NCI-H2107 (cell line): ENCODE data around the gene SCGB3A1.

Source experiments
- DNase-seq: peaks from one replicate; lab custom pipeline; 2025; lab: John Stamatoyannopoulos, UW

Gene SCGB3A1

GRCh38 chr5:180604271-180604670, 13.0 kb upstream of the SCGB3A1 start:
- no peak for DNase-seq

GRCh38 chr5:180603076-180603594, 11.8 kb upstream of the SCGB3A1 start:
- DNase-seq = no peak

GRCh38 chr5:180602481-180603075, 11.3 kb upstream of the SCGB3A1 start:
- DNase-seq = no peak

- no peak for DNase-seq
These were observed 10.5 kb upstream of the SCGB3A1 start for GRCh38 chr5:180601591-180602480.

GRCh38 chr5:180600554-180601041, 9.3 kb upstream of the SCGB3A1 start:
- no peak for DNase-seq

- no peak for DNase-seq
These were observed 8.8 kb upstream of the SCGB3A1 start for GRCh38 chr5:180599981-180600553.

GRCh38 chr5:180599590-180599914, 8.3 kb upstream of the SCGB3A1 start:
- no peak for DNase-seq

GRCh38 chr5:180598797-180599589, 7.7 kb upstream of the SCGB3A1 start:
- DNase-seq = no peak

- no peak for DNase-seq
These were observed 7.0 kb upstream of the SCGB3A1 start for GRCh38 chr5:180598316-180598701.

GRCh38 chr5:180596668-180597231, 5.5 kb upstream of the SCGB3A1 start:
- no peak for DNase-seq

- no peak for DNase-seq
These were observed 4.9 kb upstream of the SCGB3A1 start for GRCh38 chr5:180596115-180596667.

GRCh38 chr5:180595381-180596114, 4.2 kb upstream of the SCGB3A1 start:
- no peak for DNase-seq

GRCh38 chr5:180595046-180595379, 3.7 kb upstream of the SCGB3A1 start:
- no peak for DNase-seq

GRCh38 chr5:180594311-180595045, 3.2 kb upstream of the SCGB3A1 start:
- DNase-seq = no peak

- no peak for DNase-seq
These were observed 2.3 kb upstream of the SCGB3A1 start for GRCh38 chr5:180593446-180594206.

- DNase-seq = no peak
These were observed 877 bp upstream of the SCGB3A1 start for GRCh38 chr5:180592176-180592575.

- no peak for DNase-seq
These were observed 572 bp downstream of the SCGB3A1 start for GRCh38 chr5:180590543-180591310.

GRCh38 chr5:180589771-180590542, 1.3 kb downstream of the SCGB3A1 start:
- DNase-seq = no peak
